BLaER1 treated with 17β-estradiol and CSF1 and Interleukin-3, amounts not matched to agents 10 nM and 100 nM (cell line): ENCODE measurements around the gene NOSTRIN.

ENCODE experiments used
- H3K27ac ChIP-seq, 11 experiments: shearing (Covaris generic); formaldehyde crosslinking; 2 replicates each; pipeline ENCODE4 v1.8.1; 2022
- H3K27me3 ChIP-seq, 11 experiments: shearing (Covaris generic); formaldehyde crosslinking; 2 replicates each; pipeline ENCODE4 v1.8.1; 2022
- H3K36me3 ChIP-seq, 11 experiments: shearing (Covaris generic); formaldehyde crosslinking; 2 replicates each; pipeline ENCODE4 v1.8.1; 2022
- H3K4me1 ChIP-seq, 10 experiments: shearing (Covaris generic); formaldehyde crosslinking; 2 replicates each; pipeline ENCODE4 v1.8.1; 2022
- H3K4me2 ChIP-seq, 11 experiments: shearing (Covaris generic); formaldehyde crosslinking; 2 replicates each; pipeline ENCODE4 v1.8.1; 2022
- H3K4me3 ChIP-seq, 10 experiments: shearing (Covaris generic); formaldehyde crosslinking; 2 replicates each; pipeline ENCODE4 v1.8.1; 2022
- H3K9ac ChIP-seq, 11 experiments: shearing (Covaris generic); formaldehyde crosslinking; 2 replicates each; pipeline ENCODE4 v1.8.1; 2022
- H3K9me3 ChIP-seq, 11 experiments: shearing (Covaris generic); formaldehyde crosslinking; replicated peaks in 1 of 11; 2 replicates each; pipeline ENCODE4 v1.8.1; 2022
- H4K20me1 ChIP-seq, 11 experiments: shearing (Covaris generic); formaldehyde crosslinking; 2 replicates each; pipeline ENCODE4 v1.8.1; 2022
- Cebpa-rat ChIP-seq, 11 experiments: shearing (Covaris generic); IDR thresholded peaks; 2 replicates each; pipeline ENCODE4 v1.8.1; 2022

Gene NOSTRIN

GRCh38 chr2:168889635-168890005 is 87.2 kb downstream of the NOSTRIN start:
- Histone ChIP-seq H3K9ac (peak overlapping the region; percentile 75 to 93 (median 84)), H3K4me1 (peaks cover 10 to 15% (median 12%) of the 10 kb centered on the region in 10 experiments), H4K20me1 (no peaks in the 10 kb centered on the region), H3K27ac (peak overlapping the region in 9 of 11 experiments; percentile 75 to 92 (median 81); a peak in 18 of 22 replicates), H3K36me3 (peaks cover 0 to 40% (median 38%) of the 10 kb centered on the region in 11 experiments; a peak in 19 of 22 replicates), H3K9me3 (no peaks in the 10 kb centered on the region; a peak in 1 of 22 replicates), H3K27me3 (no peaks in the 10 kb centered on the region), H3K4me3 (peak overlapping the region; percentile 63 to 87 (median 74)), H3K4me2 (peak overlapping the region; percentile 73 to 97 (median 87))
- no peak for TF ChIP-seq Cebpa-rat (IDR thresholded peaks at IDR 0.05)

- peaks cover 10 to 15% (median 12%) of the 10 kb centered on the region in 10 experiments for H3K4me1 ChIP-seq
- peak within 1 kb of the TSS in 9 of 11 experiments; percentile 75 to 92 (median 81); a peak in 18 of 22 replicates for H3K27ac ChIP-seq
Observed at GRCh38 chr2:168890006-168890782, 87.8 kb downstream of the NOSTRIN start, which contains the start of gene SPC25. TSS of gene SPC25 (minus strand) at chr2:168890430. CDS start at chr2:168889519, 911 bp downstream.

GRCh38 chr2:168892327-168892726 is 89.9 kb downstream of the NOSTRIN start:
- no peak overlapping the region for H3K27ac ChIP-seq
- H3K9me3 ChIP-seq: no peaks in the 10 kb centered on the region; a peak in 1 of 22 replicates
- no peak overlapping the region for H3K9ac ChIP-seq
- no peak overlapping the region for H3K4me2 ChIP-seq
- TF ChIP-seq Cebpa-rat (IDR thresholded peaks at IDR 0.05): no peak
- H3K36me3 ChIP-seq: peaks cover 0 to 14% (median 11%) of the 10 kb centered on the region in 11 experiments; a peak in 16 of 22 replicates
- H3K4me3 ChIP-seq: no peak overlapping the region
- H3K27me3 ChIP-seq: no peaks in the 10 kb centered on the region
- H3K4me1 ChIP-seq: peaks cover 10 to 15% (median 12%) of the 10 kb centered on the region in 10 experiments
- no peaks in the 10 kb centered on the region for H4K20me1 ChIP-seq

More at GRCh38 chr2:168890006-168890782, 87.8 kb downstream of the NOSTRIN start, which contains the start of gene SPC25:
- H3K4me2 ChIP-seq: peak within 1 kb of the TSS; percentile 73 to 97 (median 87)
- H3K4me3 ChIP-seq: peak within 1 kb of the TSS; percentile 63 to 87 (median 74)
- no peaks in the 10 kb centered on the region for H4K20me1 ChIP-seq
- H3K9ac ChIP-seq: peak within 1 kb of the TSS; percentile 75 to 93 (median 84)
- peaks cover 0 to 34% (median 32%) of the 10 kb centered on the region in 11 experiments; a peak in 19 of 22 replicates for H3K36me3 ChIP-seq
- TF ChIP-seq Cebpa-rat (IDR thresholded peaks at IDR 0.05): no peak
- H3K27me3 ChIP-seq: no peaks in the 10 kb centered on the region
- H3K9me3 ChIP-seq: no peaks in the 10 kb centered on the region; a peak in 1 of 22 replicates

- H4K20me1 ChIP-seq: no peaks in the 10 kb centered on the region
- H3K27ac ChIP-seq: no peak overlapping the region
- no peak overlapping the region for H3K4me3 ChIP-seq
- no peak overlapping the region for H3K4me2 ChIP-seq
- no peak overlapping the region for H3K9ac ChIP-seq
- H3K4me1 ChIP-seq: peaks cover 9 to 14% (median 11%) of the 10 kb centered on the region in 10 experiments
- no peak for TF ChIP-seq Cebpa-rat (IDR thresholded peaks at IDR 0.05)
- H3K27me3 ChIP-seq: no peaks in the 10 kb centered on the region
- no peaks in the 10 kb centered on the region for H3K9me3 ChIP-seq
- H3K36me3 ChIP-seq: no peaks in the 10 kb centered on the region
Observed at GRCh38 chr2:168894101-168894500, 91.7 kb downstream of the NOSTRIN start.

- Histone ChIP-seq H3K4me3 (no peak overlapping the region), H3K4me1 (peaks cover 3 to 8% (median 5%) of the 10 kb centered on the region in 10 experiments; a peak in 18 of 20 replicates), H3K36me3 (no peaks in the 10 kb centered on the region), H3K9me3 (no peaks in the 10 kb centered on the region), H3K27ac (no peak overlapping the region), H4K20me1 (no peaks in the 10 kb centered on the region), H3K4me2 (no peak overlapping the region), H3K27me3 (no peaks in the 10 kb centered on the region), H3K9ac (no peak overlapping the region)
- TF ChIP-seq Cebpa-rat (IDR thresholded peaks at IDR 0.05): no peak
Observed at GRCh38 chr2:168894720-168895119, 92.3 kb downstream of the NOSTRIN start.

- TF ChIP-seq Cebpa-rat (IDR thresholded peaks at IDR 0.05): no peak
- H3K27ac ChIP-seq: no peak overlapping the region
- no peaks in the 10 kb centered on the region for H4K20me1 ChIP-seq
- no peaks in the 10 kb centered on the region for H3K27me3 ChIP-seq
- no peak overlapping the region for H3K4me3 ChIP-seq
- no peak overlapping the region for H3K9ac ChIP-seq
- H3K9me3 ChIP-seq: no peaks in the 10 kb centered on the region
- peaks cover 0 to 2% (median under 1%) of the 10 kb centered on the region in 10 experiments; a peak in 4 of 20 replicates for H3K4me1 ChIP-seq
- no peak overlapping the region for H3K4me2 ChIP-seq
- H3K36me3 ChIP-seq: no peaks in the 10 kb centered on the region
Observed at GRCh38 chr2:168895771-168896170, 93.3 kb downstream of the NOSTRIN start.

- TF ChIP-seq Cebpa-rat (IDR thresholded peaks at IDR 0.05): no peak
- Histone ChIP-seq H3K9ac (no peak overlapping the region), H3K4me3 (no peak overlapping the region), H4K20me1 (no peaks in the 10 kb centered on the region), H3K4me1 (no peaks in the 10 kb centered on the region), H3K9me3 (no peaks in the 10 kb centered on the region), H3K4me2 (no peak overlapping the region), H3K36me3 (no peaks in the 10 kb centered on the region), H3K27ac (no peak overlapping the region), H3K27me3 (no peaks in the 10 kb centered on the region)
Observed at GRCh38 chr2:168896783-168897182, 94.3 kb downstream of the NOSTRIN start.

GRCh38 chr2:168897449-168897848 is 95.0 kb downstream of the NOSTRIN start:
- TF ChIP-seq Cebpa-rat (IDR thresholded peaks at IDR 0.05): no peak
- Histone ChIP-seq H3K36me3 (no peaks in the 10 kb centered on the region), H3K9ac (no peak overlapping the region), H3K27me3 (no peaks in the 10 kb centered on the region), H3K4me3 (no peak overlapping the region), H3K27ac (no peak overlapping the region), H3K4me1 (no peaks in the 10 kb centered on the region), H3K4me2 (no peak overlapping the region), H3K9me3 (no peaks in the 10 kb centered on the region), H4K20me1 (no peaks in the 10 kb centered on the region)

- Histone ChIP-seq H3K9me3 (no peaks in the 10 kb centered on the region), H3K4me3 (no peak within 1 kb of the TSS), H3K9ac (no peak within 1 kb of the TSS), H3K27me3 (no peaks in the 10 kb centered on the region), H3K27ac (no peak within 1 kb of the TSS), H3K4me2 (no peak within 1 kb of the TSS), H3K36me3 (no peaks in the 10 kb centered on the region), H3K4me1 (no peaks in the 10 kb centered on the region), H4K20me1 (no peaks in the 10 kb centered on the region)
- TF ChIP-seq Cebpa-rat (IDR thresholded peaks at IDR 0.05): no peak
Observed at GRCh38 chr2:168901003-168901402, 98.6 kb downstream of the NOSTRIN start, which contains the start of gene G6PC2. TSS of gene G6PC2 (plus strand) at chr2:168901291. CDS start at chr2:168901332, 41 bp downstream.
